ENCODE results near the gene CHORDC1.

GRCh38 chr11:90229791-90230190 lies 6.9 kb upstream of the CHORDC1 start:
- TF ChIP-seq CTCF (IDR thresholded peaks at IDR 0.05; ENCODE audit: low read length): no peak
- no peak for TF ChIP-seq EZH2 (IDR thresholded peaks at IDR 0.05; ENCODE audit: borderline replicate concordance, low read length)

Measured in OCI-LY1 (cell line).